NCI-H69 (cell line): ENCODE data around the gene RNU1-3.
"Not testable (repeated sequence)": the region's sequence is repeated elsewhere in the genome, so short reads cannot be mapped to it uniquely, and the experiment has no call there.

ENCODE experiments used
- DNase-seq: peaks from one replicate; lab custom pipeline; 2025; lab: John Stamatoyannopoulos, UW

The RNU1-3 gene

GRCh38 chr1:16651560-16651959 lies 15.2 kb downstream of the RNU1-3 start:
- peak; percentile 52 for DNase-seq

GRCh38 chr1:16649960-16650359 lies 16.8 kb downstream of the RNU1-3 start:
- not testable (repeated sequence) for DNase-seq

- DNase-seq: not testable (repeated sequence)
Measured at GRCh38 chr1:16649390-16649789, 17.4 kb downstream of the RNU1-3 start.

GRCh38 chr1:16648756-16649155 lies 18.0 kb downstream of the RNU1-3 start:
- DNase-seq: not testable (repeated sequence)

GRCh38 chr1:16648250-16648649 lies 18.5 kb downstream of the RNU1-3 start:
- DNase-seq: not testable (repeated sequence)

GRCh38 chr1:16647179-16648176 lies 19.3 kb downstream of the RNU1-3 start:
- DNase-seq: not testable (repeated sequence)

GRCh38 chr1:16646716-16647115 lies 20.0 kb downstream of the RNU1-3 start:
- DNase-seq: not testable (repeated sequence)

GRCh38 chr1:16646061-16646664 lies 20.6 kb downstream of the RNU1-3 start:
- DNase-seq: not testable (repeated sequence)

GRCh38 chr1:16645271-16646060 lies 21.3 kb downstream of the RNU1-3 start:
- DNase-seq: not testable (repeated sequence)

GRCh38 chr1:16644482-16645270 lies 22.1 kb downstream of the RNU1-3 start:
- peak; percentile 99 for DNase-seq

GRCh38 chr1:16644193-16644481 lies 22.6 kb downstream of the RNU1-3 start:
- no peak for DNase-seq

GRCh38 chr1:16643476-16644192 lies 23.1 kb downstream of the RNU1-3 start:
- DNase-seq: peak; percentile 58

- not testable (repeated sequence) for DNase-seq
Measured at GRCh38 chr1:16643001-16643411, 23.7 kb downstream of the RNU1-3 start.

- DNase-seq: not testable (repeated sequence)
Measured at GRCh38 chr1:16642025-16642966, 24.5 kb downstream of the RNU1-3 start.

- not testable (repeated sequence) for DNase-seq
Measured at GRCh38 chr1:16641159-16641975, 25.4 kb downstream of the RNU1-3 start.

- not testable (repeated sequence) for DNase-seq
Measured at GRCh38 chr1:16639091-16640031, 27.4 kb downstream of the RNU1-3 start.

GRCh38 chr1:16637941-16638778 lies 28.6 kb downstream of the RNU1-3 start:
- not testable (repeated sequence) for DNase-seq
